Renal cortex interstitium (tissue), 11 donors: ENCODE data around the gene ERCC4. TPM values are rescaled to one million over a fixed set of nuclear protein-coding genes. Genes with fewer than 3 reads are reported as not detected.

ENCODE experiments used
- DNase-seq, 11 donors: peaks; one replicate each; pipeline ENCODE4 v3.0.0-alpha.2; 2013; ENCODE audit warnings: low read depth in 9 of 11, low spot score in 4 of 11; ENCODE audit errors: extremely low read depth in 1 of 11
- polyA plus RNA-seq, 3 donors: library from polyadenylated mRNA; unstranded; fragments of 120-200 nt; gene quantifications; one replicate each; pipeline ENCODE4 v1.2.1, GENCODE V29; 2013; ENCODE audit not compliant: insufficient read length in 3 of 3

The ERCC4 gene
- polyA plus RNA-seq, 3 donors = 15.7 to 18.2 (median 17.9) TPM

- DNase-seq = no peak
These were observed 13.5 kb upstream of the ERCC4 start for GRCh38 chr16:13906168-13907089.

GRCh38 chr16:13907431-13907830 is 12.5 kb upstream of the ERCC4 start:
- DNase-seq = no peak

GRCh38 chr16:13909069-13909468 is 10.9 kb upstream of the ERCC4 start:
- no peak for DNase-seq

GRCh38 chr16:13909872-13910303 is 10.1 kb upstream of the ERCC4 start:
- no peak for DNase-seq

- DNase-seq = no peak
These were observed 8.6 kb upstream of the ERCC4 start for GRCh38 chr16:13911306-13911705.

GRCh38 chr16:13911871-13912270 is 8.1 kb upstream of the ERCC4 start:
- DNase-seq = no peak

- DNase-seq = no peak
These were observed 7.1 kb upstream of the ERCC4 start for GRCh38 chr16:13912891-13913290.

GRCh38 chr16:13913374-13914292 is 6.3 kb upstream of the ERCC4 start:
- no peak for DNase-seq

GRCh38 chr16:13915033-13915635 is 4.8 kb upstream of the ERCC4 start:
- DNase-seq = no peak

GRCh38 chr16:13919330-13919682 is 648 bp upstream of the ERCC4 start:
- DNase-seq = peak in 7 of 11 donors; percentile 11 to 49 (median 19)

- no peak for DNase-seq
These were observed 510 bp downstream of the ERCC4 start for GRCh38 chr16:13920510-13920818.

- DNase-seq = no peak
These were observed 1.4 kb downstream of the ERCC4 start for GRCh38 chr16:13921328-13921727.

GRCh38 chr16:13923703-13924298 is 3.8 kb downstream of the ERCC4 start:
- peak in 9 of 11 donors; percentile 19 to 54 (median 32) for DNase-seq

- DNase-seq = no peak
These were observed 6.5 kb downstream of the ERCC4 start for GRCh38 chr16:13926464-13926863.

- no peak for DNase-seq
These were observed 6.9 kb downstream of the ERCC4 start for GRCh38 chr16:13926891-13927290.

- no peak for DNase-seq
These were observed 8.7 kb downstream of the ERCC4 start for GRCh38 chr16:13928646-13929045.

GRCh38 chr16:13931845-13932244 is 11.9 kb downstream of the ERCC4 start:
- DNase-seq = no peak

GRCh38 chr16:13935408-13935807 is 15.5 kb downstream of the ERCC4 start:
- no peak for DNase-seq

GRCh38 chr16:13936155-13936554 is 16.2 kb downstream of the ERCC4 start:
- no peak for DNase-seq
